ENCODE results near the gene CPLX1. TPM values are rescaled to one million over a fixed set of nuclear protein-coding genes. Genes with fewer than 3 reads are reported as not detected.
"Not testable (repeated sequence)": the region's sequence is repeated elsewhere in the genome, so short reads cannot be mapped to it uniquely, and the experiment has no call there.

Gene CPLX1
- total RNA-seq, 2 donors from 2014 or later, result 0.85 to 1.2 TPM

DNA sequence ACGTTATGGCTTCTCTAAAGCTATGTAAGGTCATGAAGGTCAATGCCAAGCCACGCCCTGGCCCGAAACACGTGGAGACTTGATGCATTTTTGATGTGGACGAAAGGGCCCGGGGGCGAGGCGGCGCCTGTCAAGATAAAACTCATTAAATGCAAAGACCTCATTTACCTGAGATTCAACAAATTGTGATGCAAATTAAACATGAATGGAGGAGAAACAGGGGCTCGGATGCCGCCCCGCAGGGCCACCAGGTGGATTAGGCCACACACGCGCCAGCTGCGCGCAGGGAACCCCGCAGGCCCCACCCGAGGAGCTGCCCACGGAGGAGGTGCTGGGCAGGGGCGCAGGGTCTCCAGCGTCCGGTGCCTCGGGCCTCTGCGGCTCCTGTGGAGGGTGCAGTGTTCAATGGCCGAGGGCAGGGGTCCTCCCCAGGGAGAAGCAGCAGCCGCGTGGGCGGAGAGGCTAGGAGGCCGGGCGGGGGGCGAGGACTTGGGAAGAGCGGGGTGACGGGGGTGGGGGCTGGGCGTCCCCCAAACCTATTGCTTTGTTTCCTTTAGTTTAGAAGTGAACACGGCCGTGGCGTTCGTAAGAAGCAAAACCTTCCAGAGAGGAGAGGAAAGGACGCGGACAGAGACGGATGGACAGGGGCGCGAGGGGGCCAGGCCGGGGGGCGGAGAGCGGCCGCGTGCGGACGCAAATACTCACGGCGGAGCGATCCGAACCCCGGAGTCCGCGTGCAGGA lies 40.4 kb downstream of the CPLX1 start:
- Histone ChIP-seq H3K4me1 (ENCODE audit: control insufficient read depth in 1 of 2, low read depth in 2 of 2) (peaks cover 17 to 29% of the 10 kb centered on the region in 2 donors), H3K27ac (no peak overlapping the region), H3K27me3 (replicated peaks; ENCODE audit: insufficient read depth) (peaks cover 21% of the 10 kb centered on the region), H3K9me3 (no peaks in the 10 kb centered on the region), H3K4me3 (peak overlapping the region; percentile 63), H3K36me3 (no peaks in the 10 kb centered on the region)
- ATAC-seq (ENCODE audit: insufficient number of reproducible peaks, low FRiP score, low read depth) (no peak), DNase-seq (ENCODE audit: low spot score) (no peak)
- no peak for TF ChIP-seq CTCF (IDR thresholded peaks at IDR 0.05)

DNA sequence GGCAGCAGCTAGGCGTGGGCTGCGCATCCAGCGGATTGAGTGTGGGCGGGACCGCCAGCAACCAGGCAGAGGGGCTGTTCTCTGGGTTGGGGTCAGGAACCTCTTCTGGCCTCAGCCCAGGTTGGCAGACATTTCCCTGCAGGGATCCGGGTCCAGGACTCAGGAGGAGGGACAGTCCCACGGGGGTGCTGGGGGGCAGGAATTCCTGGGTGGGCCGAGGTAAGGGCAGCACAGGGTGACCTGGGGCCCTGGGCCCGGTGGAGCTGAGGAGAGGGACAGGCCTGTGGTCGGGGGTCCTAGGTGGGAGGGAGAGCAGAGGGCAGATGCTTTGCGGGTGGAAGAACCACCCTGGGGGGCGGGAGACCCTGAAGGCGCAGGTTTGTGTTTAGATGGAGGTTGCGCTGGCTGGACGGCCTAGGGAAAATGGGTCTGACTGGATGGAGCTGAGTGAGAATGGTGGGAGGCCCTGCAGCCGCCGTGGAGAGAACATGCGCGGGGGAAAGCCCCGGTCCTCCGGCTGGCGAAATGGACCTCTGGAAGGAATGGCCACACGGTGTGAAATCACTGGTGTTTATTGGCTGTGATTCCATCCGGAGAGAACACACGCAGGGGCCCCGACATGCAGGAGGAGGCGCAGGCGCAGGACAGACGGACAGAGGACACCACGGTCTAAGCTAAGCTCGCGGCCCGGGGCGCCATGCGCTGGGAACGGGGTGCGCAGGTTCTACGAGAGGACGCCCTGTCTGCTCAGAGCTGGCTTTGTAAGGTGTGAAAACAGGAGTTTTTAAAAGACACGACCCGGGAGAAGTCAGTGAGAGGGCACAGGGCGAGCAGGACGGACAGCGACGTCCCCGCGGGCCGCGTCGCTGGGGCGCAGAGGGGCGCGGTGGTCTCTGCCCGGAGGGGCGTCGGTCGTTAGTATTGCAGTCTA lies 41.3 kb downstream of the CPLX1 start:
- H3K4me3 ChIP-seq, result no peak overlapping the region
- peaks cover 21% of the 10 kb centered on the region for H3K27me3 ChIP-seq (replicated peaks; ENCODE audit: insufficient read depth)
- H3K9me3 ChIP-seq, result no peaks in the 10 kb centered on the region
- H3K4me1 ChIP-seq (ENCODE audit: control insufficient read depth in 1 of 2, low read depth in 2 of 2), result peaks cover 24 to 38% of the 10 kb centered on the region in 2 donors
- no peak for ATAC-seq (ENCODE audit: insufficient number of reproducible peaks, low FRiP score, low read depth)
- H3K36me3 ChIP-seq, result peaks cover 5% of the 10 kb centered on the region
- DNase-seq (ENCODE audit: low spot score), result no peak
- TF ChIP-seq CTCF (IDR thresholded peaks at IDR 0.05), result no peak
- H3K27ac ChIP-seq, result no peak overlapping the region

- Histone ChIP-seq H3K4me1 (ENCODE audit: control insufficient read depth in 1 of 2, low read depth in 2 of 2) (peaks cover 23 to 44% of the 10 kb centered on the region in 2 donors), H3K27ac (peak overlapping the region; percentile 93 to 98), H3K9me3 (no peaks in the 10 kb centered on the region), H3K27me3 (replicated peaks; ENCODE audit: insufficient read depth) (peaks cover 16% of the 10 kb centered on the region), H3K4me3 (peak overlapping the region; percentile 94), H3K36me3 (peaks cover 21% of the 10 kb centered on the region)
- DNase-seq (ENCODE audit: low spot score), result peak; percentile 97
- TF ChIP-seq CTCF (IDR thresholded peaks at IDR 0.05), result no peak
- peak; percentile 96 for ATAC-seq (ENCODE audit: insufficient number of reproducible peaks, low FRiP score, low read depth)
Observed at GRCh38 chr4:781493-782216, 44.3 kb downstream of the CPLX1 start.

- Histone ChIP-seq H3K4me1 (ENCODE audit: control insufficient read depth in 1 of 2, low read depth in 2 of 2) (peaks cover 17 to 36% of the 10 kb centered on the region in 2 donors), H3K27me3 (replicated peaks; ENCODE audit: insufficient read depth) (peaks cover 8% of the 10 kb centered on the region), H3K9me3 (no peaks in the 10 kb centered on the region), H3K4me3 (peak overlapping the region; percentile 94), H3K27ac (peak overlapping the region; percentile 74 to 93), H3K36me3 (peaks cover 27% of the 10 kb centered on the region)
- DNase-seq (ENCODE audit: low spot score) (no peak), ATAC-seq (ENCODE audit: insufficient number of reproducible peaks, low FRiP score, low read depth) (no peak)
- no peak for TF ChIP-seq CTCF (IDR thresholded peaks at IDR 0.05)
Observed at GRCh38 chr4:780716-781492, 45.0 kb downstream of the CPLX1 start.

GRCh38 chr4:780255-780654 lies 45.7 kb downstream of the CPLX1 start:
- Histone ChIP-seq H3K4me1 (ENCODE audit: control insufficient read depth in 1 of 2, low read depth in 2 of 2) (peaks cover 11 to 30% of the 10 kb centered on the region in 2 donors), H3K4me3 (peak overlapping the region; percentile 94), H3K36me3 (peaks cover 32% of the 10 kb centered on the region)
- not testable (repeated sequence) for ATAC-seq (ENCODE audit: insufficient number of reproducible peaks, low FRiP score, low read depth); H3K27me3 ChIP-seq (replicated peaks; ENCODE audit: insufficient read depth); H3K27ac ChIP-seq; DNase-seq (ENCODE audit: low spot score); H3K9me3 ChIP-seq
